ENCODE data around the gene GPAT3. TPM values are rescaled to one million over a fixed set of nuclear protein-coding genes. Genes with fewer than 3 reads are reported as not detected.
"Not testable (repeated sequence)": the region's sequence is repeated elsewhere in the genome, so short reads cannot be mapped to it uniquely, and the experiment has no call there.

The GPAT3 gene
- total RNA-seq, 1 experiment from 2014 or later = 7.8 TPM

DNA sequence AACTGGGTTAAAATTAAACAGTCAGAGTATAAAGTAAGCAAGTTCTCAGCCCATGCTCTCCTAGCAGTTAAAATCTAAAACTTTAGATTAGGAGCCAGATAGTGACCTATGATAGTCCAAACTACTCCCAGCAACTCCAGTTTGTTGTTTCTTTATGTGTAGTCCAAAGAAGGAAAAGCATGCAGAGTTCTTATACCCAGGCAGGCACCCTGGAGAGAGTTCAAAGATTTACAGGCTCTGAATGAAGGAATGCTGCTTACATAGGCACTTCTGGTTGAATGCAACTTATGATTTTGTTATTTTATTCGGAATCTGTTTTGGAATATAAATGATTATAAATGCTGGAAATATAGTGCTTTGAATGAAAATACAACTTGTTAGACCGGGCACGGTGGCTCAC is 67.2 kb downstream of the GPAT3 start:
- DNase-seq (ENCODE audit: low spot score) = no peak

DNA sequence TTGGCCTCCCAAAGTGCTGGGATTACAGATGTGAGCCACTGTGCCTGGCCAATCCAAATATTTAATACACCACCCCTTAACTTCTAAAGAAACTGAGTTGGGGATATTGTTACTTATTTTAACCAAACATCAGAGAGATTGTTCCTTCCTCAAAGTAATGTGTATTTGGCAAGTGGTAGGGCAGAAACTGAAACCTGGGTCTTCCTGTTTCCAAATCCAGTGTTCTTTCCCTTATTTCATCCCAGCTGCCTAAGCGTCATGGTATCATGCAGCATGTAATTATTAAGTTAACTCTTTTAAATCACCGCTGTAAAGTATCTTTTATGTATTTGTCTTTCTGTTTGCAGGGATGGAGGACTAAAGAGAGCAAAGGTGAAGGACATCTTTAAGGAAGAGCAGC is 68.4 kb downstream of the GPAT3 start:
- no peak for DNase-seq (ENCODE audit: low spot score)

DNA sequence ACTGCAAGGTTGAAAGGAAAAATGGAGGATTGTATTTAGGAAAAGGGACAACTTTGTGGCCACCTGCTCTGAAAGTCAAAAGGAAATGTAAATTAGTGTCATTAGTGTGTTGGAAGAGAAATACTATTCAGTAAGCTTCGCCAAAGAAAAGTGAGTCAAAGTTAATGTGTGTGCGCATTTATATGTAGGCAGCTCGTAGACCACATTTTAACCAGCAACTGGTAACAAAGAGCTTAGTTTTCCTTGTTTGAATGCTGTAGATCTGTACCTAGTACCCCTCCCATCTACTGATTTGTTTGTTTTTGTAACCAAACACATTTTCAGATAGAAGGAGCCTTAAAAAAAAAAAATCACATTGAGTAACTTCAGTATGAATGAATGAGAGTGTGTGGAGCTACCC is 69.3 kb downstream of the GPAT3 start:
- DNase-seq (ENCODE audit: low spot score) = no peak

DNA sequence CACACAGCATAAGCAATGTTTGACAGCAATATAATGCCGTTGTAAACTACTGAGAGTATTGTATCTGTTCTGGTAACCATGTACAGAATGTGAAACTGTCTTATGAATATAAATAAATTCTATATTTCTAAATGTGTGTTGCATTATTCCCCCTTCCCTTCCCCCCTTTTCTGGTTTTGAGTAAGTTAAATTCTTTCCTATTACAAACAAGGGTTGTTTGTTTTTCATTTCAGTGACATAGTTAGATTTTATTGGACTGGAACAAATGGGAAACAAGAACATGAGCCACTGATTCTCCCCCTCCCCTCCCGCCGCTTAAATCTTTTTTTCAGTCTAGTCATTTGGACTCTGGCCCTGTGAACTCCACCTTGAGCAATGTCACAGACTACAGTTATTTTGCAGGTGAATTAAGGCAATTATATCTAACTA is 69.8 kb downstream of the GPAT3 start:
- DNase-seq (ENCODE audit: low spot score) = no peak

DNA sequence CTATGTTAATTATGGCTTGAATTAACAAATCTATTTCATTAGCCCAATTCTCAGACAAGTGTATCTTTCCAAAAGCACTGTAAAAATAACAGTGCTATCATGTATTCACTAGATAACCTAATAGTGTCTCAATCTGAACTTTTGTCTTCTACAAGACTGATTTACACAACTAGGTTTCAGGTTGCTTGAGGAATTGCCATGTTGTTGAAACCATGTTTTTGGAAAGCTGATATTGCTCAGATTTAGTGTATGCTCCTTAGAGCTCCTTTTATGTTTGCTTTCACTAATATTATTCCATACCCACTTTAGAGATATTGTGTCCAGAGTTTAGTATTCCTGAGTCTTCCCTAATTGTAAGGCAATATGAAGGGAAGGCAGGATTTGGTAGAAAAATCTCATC is 70.6 kb downstream of the GPAT3 start:
- DNase-seq (ENCODE audit: low spot score) = no peak

DNA sequence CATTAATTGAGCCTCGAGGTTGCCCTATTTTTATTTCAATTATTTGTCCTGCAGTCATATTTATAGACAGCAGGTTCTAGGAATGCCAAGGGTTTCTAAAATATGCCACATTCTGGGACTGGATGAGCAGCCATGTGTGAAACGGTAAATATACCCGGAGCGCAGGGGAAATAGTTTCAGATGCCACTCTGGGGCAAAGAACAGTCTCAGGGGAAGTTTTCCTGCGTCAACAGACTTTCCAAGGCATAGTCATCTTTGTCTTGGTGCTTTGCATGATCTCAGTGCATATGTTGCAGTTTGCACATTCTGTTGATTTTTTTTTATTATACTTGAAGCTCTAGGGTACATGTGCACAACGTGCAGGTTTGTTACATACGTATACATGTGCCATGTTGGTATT is 71.0 kb downstream of the GPAT3 start:
- DNase-seq (ENCODE audit: low spot score) = no peak

DNA sequence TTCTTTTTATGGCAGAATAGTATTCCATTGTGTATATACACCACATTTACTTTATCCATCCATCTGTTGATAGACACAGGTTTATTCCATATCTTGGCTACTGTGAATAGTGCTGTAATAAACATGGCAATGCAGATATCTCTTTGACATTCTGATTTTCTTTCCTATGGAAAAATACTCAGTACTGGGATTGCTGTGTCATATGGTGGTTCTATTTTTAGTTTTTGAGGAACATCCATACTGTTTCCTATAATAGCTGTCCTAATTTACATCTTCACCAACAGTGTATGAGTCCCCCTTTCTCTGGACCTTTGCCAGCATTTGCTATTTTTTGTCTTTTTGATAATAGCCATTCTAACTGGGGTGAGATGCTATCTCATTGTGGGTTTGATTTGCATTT is 73.5 kb downstream of the GPAT3 start:
- no peak for DNase-seq (ENCODE audit: low spot score)

DNA sequence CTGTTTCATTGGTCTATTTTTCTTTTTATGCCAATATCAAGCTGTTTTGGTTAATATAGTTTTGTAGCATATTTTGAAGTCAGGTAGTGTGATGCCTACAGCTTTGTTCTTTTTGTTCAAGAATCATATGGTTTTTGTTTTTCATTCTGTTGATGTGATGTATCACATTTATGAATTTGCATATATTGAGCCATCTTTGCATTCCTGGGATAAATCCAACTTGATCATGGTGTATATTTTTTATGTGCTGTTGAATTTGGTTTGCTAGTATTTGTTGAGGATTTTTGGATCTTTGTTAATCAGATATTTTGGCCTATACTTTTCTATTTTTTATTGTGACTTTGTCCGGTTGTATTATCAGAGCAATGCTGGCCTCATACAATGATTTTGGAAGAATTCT is 74.8 kb downstream of the GPAT3 start:
- no peak for DNase-seq (ENCODE audit: low spot score)

DNA sequence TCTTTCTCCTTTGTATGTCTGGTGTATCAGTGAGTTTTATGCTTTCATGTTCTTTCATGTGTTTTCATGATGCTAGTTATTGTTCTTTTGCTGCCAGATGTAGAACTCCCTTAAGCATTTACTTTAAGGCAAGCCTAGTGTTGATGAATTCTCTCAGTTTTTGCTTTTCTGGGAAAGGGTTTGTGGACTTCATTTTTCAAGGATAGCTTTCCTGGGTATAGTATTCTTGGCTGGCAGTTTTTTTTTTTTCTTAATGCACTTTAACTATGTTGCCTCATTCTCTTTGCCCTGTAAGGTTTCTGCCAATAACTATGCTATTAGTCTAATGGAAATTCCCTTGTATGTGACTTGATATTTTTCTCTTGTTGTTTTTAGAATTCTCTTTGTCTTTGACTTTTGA is 77.1 kb downstream of the GPAT3 start:
- DNase-seq (ENCODE audit: low spot score) = no peak

DNA sequence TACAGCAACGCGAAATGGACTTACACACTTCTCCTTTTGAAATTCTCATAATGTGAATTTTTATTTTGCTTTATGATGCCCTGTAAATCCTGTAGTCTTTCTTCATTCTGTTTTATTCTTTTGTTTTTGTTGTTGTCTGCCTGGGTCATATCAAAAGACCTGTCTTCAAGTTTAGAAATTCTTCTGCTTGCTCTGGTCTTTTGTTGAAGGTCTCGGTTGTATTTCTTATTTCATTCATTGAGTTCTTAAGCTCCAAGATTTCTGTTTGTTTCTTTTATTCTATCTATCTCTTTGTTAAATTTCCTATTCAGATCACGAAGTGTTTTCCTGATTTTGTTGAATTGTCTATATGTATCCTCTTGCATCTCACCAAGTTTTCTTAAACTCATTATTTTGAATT is 78.1 kb downstream of the GPAT3 start:
- no peak for DNase-seq (ENCODE audit: low spot score)

DNA sequence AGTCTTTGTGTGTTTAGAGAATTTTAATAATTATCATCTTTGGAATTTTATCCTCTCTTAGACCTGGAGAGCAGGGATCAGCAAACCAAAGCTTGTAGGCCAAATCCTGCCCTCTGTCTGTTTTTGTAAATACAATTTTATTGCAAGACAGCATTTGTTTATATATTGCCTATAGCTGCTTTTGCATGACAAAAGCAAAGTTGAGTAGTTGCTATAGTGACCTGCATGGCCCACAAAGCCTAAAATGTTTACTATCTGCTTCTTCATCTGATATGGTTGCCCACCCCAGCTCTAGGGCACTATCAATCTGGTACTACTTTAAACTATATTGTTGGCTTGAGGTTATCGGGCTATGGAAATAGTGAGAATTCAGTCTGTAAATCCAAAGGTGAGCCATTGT is 80.3 kb downstream of the GPAT3 start:
- no peak for DNase-seq (ENCODE audit: low spot score)

DNA sequence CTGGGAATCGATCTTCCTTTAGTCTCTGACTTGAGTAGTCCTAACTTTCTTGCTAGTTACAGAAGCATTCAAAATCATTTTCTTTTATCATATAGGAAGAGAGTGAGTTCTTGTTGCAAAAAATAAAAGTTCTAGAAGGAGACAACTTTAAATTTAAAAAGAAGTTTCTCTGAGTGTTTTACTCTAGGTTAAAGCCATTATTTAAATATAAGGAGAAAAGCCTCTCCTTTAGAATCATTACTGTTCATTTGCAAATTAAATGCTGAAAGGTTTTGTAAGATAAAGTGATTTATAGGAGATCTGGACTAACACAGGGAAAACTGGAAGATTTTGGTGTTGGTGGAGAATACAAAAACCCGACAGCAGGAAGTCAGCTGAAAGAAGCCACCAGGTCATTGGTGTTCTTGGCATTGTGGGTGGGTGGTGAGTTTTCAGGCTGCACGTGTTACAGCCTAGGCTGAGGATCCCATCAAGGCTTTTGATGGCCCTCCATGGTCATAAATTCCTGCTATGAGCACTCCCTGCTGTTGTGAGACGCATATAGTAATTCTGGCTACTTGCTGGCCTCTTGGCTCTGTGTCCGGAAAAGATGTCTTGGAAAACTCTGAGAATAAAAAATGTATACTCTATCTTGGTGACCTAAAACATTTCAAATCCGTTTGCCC is 81.6 kb downstream of the GPAT3 start:
- DNase-seq (ENCODE audit: low spot score) = no peak

DNA sequence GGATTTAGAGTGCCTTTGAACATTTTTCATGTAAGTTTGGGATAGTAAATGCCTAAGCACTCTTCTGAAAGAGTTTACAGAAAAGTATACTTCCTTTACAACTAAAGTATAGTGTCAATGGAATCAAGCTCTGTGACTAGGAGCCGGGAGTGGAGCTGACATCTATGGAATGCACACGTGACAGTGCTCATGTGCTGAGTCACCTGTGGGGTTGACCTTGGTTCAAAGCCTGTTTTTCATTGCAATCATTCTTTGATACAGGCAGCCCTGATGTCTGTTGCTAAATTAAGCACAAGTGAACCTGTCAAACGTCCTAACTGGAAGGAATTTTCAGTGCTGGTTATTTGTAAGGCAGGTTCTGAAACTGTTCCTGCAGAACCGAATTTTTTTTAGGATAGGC is 82.5 kb downstream of the GPAT3 start:
- DNase-seq (ENCODE audit: low spot score) = peak; percentile 88

DNA sequence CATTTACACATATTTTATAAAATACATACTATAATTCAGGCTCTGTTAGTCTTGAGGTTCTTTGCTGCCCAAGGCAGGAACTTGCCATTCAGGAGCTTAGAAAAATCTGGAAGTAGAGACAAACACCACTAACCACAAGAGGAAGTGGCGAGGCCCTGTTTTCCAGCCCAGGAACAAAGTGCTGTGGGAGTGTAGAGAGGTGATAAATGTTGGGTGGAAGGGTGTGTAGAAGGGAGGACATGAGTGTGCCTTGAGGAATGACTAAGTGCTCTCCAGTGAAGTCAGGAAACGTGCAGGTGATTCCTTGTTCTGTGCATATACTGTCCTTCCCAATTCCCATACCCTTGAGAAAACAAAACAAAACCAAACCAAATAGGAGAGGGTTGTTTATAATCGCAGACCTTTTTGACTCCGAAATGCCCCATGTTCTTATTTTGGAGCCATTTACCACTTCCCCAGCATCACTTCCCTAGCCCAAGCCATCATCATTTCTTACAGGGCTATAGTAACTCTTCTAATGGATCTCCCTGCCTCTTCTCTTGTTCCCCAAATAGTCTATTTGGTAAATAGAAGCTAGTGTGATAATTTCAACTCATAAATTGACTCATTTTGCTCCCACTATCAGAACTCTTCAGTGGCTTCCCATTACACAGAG is 83.2 kb downstream of the GPAT3 start:
- peak; percentile 80 for DNase-seq (ENCODE audit: low spot score)

DNA sequence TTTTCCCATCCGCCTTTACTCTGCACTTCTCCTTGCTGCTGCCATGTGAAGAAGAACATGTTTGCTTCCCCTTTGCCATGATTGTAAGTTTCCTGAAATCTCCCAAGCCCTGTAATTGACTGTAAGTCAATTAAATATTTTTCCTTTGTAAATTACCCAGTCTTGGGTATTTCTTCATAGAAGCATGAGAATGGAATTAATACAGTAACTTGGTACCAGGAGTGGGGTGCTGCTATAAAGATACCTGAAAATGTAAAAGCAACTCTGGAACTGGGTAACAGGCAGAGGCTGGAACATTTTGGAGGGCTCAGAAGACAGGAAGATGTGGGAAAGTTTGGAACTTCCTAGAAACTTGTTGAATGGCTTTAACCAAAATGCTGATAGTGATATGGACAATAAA is 86.2 kb downstream of the GPAT3 start:
- DNase-seq (ENCODE audit: low spot score) = not testable (repeated sequence)

DNA sequence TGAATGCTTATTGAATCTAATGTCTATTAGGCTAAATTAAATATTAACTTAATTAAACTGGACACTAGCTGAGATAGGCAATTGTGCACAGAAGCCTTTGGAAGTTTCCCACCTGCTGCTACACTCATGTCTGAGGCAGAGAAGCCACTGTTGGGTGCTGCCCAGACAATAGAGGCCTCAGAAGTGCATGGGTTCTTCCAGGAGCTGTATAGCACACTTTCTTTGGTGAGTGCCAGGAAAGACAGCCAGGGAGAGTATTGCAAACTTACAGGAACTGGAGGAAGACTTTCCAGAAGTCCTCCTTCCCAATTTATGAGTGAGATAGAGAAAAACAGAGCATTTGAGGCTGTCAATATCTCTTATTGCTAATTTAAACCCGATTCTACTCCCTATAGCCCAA is 89.9 kb downstream of the GPAT3 start:
- no peak for DNase-seq (ENCODE audit: low spot score)

DNA sequence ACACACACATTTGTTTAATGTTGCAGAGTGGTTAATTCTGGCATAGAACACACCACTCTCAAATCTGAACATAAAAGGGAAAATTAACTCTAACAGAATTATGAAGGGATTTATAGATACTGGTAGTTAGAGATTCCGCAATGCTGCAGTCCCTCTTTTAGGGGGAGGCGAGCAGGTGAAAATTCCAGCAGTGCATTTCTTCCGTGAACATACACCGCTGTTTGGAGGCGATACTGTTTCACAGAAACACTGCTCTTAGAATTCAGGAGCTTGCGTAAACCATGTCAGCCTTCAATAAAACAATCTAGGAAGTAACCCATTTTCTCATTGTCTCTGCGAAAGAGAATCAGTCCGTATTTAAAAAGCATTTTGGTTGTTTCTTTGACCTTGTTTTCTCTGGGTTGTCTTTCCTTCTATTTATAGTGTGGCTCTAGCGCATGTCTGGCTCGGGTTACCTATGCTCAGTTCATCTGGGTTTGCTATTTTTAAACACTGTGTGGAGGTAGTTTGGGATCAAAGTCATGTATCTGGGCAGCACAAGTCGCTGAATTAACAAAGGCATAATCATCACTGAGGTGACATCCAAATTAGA is 90.4 kb downstream of the GPAT3 start:
- DNase-seq (ENCODE audit: low spot score) = no peak

DNA sequence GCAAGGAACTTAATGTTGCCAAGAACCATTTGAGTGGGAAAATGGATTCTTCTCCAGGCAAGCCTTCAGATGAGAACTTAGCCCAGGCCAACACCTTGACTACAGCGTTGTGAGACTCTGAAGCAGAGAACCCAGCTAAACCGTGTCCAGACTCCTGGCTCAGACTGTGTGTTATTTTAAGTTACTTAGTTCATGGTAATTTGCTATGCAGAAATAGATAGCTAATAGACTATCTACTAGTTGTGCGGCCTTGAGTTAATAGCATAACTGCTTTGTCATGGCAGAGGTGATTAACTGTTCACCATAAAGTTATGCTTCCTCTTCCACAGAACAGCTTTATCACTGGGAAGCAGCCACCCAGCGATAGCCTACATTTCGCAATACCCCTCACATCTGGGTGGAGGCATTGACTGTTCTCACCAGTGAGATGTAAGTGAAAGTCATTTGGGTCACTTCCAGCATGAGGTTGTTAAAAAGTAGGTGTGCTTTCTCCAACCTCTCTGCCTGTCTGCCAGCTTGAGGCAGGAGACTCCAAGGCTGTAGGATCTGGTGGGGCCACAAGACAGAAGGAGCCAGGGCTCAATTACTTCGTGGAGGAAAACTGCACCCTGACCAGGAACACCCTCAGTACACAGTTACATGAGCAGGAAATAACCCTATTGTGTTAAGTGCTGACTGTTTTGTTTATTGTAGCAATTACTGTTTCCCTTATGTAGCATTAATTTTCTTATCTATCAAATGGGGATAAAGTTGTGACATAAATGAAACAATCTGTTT is 94.2 kb downstream of the GPAT3 start:
- peak; percentile 55 for DNase-seq (ENCODE audit: low spot score)

DNA sequence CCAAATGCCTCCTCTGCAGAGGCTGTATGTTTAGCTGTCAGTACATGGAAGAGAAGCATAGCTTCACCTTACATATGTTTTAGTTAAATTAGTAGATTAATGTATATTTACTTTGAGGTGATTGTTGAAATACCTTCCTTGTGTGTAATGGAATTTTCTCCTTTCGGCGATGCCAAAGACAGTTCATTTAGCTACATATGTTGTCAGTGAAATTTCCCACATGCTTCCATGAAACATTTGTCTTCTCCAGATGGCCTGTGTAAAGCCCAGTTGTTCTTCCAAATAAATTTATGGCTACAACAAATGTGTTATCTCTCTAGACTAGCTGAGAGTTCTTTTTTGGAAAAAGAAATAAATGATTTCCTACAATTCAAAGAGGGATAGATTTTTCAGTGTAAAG is 95.2 kb downstream of the GPAT3 start:
- DNase-seq (ENCODE audit: low spot score) = no peak

DNA sequence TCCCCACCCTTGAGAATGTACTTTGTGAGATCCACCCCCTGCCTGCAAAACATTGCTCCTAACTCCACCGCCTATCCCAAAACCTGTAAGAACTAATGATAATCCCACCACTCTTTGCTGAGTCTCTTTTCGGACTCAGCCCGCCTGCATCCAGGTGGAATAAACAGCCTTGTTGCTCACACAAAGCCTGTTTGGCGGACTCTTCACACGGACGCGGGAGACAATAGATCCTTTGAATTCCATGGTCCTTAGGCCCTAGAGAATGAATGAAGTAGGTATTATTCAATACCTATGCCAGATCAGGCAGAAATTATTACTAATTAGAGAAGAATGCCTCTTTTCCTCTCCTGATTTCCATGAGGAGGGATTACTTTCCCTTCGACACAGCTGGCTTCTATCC is 101.0 kb downstream of the GPAT3 start:
- DNase-seq (ENCODE audit: low spot score) = no peak

DNA sequence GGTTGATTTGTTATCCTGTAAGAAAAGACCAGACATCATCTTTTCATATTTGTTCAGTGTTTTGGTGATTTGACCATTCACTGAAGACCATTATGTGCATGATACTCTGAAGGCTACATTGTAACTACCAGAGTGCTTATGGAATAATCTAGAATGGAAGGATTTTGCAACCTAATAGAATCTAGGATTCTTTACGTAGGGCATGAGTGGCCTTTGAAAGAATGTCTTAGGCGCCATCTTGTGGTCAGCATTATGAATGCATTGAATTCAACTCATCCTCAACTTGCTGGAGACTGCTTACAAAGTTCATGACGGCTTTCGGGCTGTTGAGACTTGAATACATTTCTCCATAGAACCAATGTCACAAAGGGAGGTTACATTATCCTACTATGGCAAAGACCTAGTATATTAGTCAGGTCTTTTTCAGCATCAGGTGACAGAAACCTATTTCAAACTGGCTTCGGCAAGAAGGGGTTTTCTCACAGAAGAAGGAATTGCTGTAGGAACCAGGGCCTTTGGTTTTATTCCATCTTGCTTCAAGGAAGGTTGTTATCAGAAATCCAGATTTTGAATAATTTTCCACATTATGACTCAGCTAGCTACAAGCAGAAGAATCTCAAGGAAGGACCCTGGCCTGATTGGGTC is 104.1 kb downstream of the GPAT3 start:
- DNase-seq (ENCODE audit: low spot score) = peak; percentile 67

DNA sequence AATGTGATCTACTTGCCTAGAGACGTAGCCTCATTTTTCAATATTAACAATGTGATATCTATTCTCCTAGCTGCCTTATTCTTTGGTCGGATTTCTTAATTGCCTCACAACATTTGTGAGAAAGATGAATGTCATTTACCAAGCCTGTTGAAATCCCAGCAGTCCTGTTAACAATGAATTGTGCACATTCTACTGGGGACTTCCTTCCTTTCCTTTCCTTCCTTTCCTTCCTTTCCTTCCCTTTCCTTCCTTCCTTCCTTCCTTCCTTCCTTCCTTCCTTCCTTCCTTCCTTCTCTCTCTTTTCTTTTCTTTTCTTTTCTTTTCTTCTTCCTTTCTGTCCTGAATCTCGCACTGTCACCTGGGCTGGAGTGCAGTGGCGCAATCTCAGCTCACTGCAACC is 107.1 kb downstream of the GPAT3 start:
- DNase-seq (ENCODE audit: low spot score) = no peak

All from A172 (cell line).